TTC549 (cell line): ENCODE results near the gene ISM1.
"Not testable (repeated sequence)": the region's sequence is repeated elsewhere in the genome, so short reads cannot be mapped to it uniquely, and the experiment has no call there.

Experiments used
- FAIRE-seq: peaks from 2 replicates; lab custom pipeline; 2012; peaks lifted over from hg19 to GRCh38; lab: Jason Lieb, UNC

ISM1 gene

DNA sequence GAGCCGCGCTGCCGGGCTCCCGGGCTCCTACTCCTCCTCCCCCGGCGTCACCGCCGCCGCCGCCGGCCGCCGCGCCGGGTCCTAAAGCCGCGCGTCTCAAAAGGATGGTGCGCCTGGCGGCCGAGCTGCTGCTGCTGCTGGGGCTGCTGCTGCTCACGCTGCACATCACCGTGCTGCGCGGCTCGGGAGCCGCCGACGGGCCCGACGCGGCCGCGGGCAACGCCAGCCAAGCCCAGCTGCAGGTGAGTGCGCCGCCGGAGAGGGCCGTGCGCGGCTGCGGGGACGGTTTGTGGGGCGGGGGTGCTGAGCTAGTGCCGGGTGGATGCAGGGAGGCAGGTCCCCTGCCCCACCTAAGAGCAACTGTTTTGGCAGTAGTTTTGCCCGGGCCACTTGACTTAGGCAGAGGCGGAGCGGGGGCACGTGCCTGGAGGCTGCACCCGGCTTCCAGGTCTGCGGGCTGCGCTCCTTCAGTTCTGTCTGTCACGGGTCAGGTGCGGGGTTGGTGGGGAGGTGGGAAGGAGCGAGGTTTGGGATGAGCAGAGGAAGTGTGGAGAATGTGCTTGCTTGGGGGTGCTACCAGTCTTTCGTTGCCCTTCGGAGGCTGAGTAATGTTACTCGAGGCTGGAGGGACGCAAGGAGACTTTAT lies 722 bp downstream of the ISM1 start:
- no peak for FAIRE-seq

DNA sequence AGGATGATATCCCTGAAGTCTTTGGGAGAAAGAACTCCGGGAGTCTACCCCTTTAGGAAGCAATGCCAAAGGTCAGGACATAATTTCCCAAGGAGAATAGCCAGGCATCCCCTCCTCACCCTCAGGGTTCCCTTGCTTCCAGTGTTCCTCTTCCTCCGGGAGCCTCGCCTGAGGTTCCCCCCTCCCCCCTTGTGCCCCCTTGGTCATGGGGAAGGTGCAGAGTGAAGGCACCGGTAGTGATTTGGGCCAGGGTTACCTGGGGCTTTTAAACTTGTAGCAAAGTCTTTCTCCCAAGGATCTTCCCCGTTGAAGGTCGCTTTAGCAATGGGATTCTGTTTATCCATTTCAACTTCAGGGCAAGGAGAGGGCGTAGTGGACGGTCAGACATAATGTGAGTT lies 1.2 kb downstream of the ISM1 start:
- FAIRE-seq: no peak

GRCh38 chr20:13223736-13224520 lies 2.9 kb downstream of the ISM1 start:
- no peak for FAIRE-seq

- FAIRE-seq: no peak
Observed at GRCh38 chr20:13226367-13226766, 5.3 kb downstream of the ISM1 start.

- no peak for FAIRE-seq
Observed at GRCh38 chr20:13228771-13229170, 7.7 kb downstream of the ISM1 start.

GRCh38 chr20:13229538-13229937 lies 8.5 kb downstream of the ISM1 start:
- no peak for FAIRE-seq

GRCh38 chr20:13231031-13231752 lies 10.1 kb downstream of the ISM1 start:
- no peak for FAIRE-seq

GRCh38 chr20:13232999-13233398 lies 11.9 kb downstream of the ISM1 start:
- FAIRE-seq: no peak

GRCh38 chr20:13234961-13235360 lies 13.9 kb downstream of the ISM1 start:
- no peak for FAIRE-seq

- FAIRE-seq: not testable (repeated sequence)
Observed at GRCh38 chr20:13236360-13236759, 15.3 kb downstream of the ISM1 start.

DNA sequence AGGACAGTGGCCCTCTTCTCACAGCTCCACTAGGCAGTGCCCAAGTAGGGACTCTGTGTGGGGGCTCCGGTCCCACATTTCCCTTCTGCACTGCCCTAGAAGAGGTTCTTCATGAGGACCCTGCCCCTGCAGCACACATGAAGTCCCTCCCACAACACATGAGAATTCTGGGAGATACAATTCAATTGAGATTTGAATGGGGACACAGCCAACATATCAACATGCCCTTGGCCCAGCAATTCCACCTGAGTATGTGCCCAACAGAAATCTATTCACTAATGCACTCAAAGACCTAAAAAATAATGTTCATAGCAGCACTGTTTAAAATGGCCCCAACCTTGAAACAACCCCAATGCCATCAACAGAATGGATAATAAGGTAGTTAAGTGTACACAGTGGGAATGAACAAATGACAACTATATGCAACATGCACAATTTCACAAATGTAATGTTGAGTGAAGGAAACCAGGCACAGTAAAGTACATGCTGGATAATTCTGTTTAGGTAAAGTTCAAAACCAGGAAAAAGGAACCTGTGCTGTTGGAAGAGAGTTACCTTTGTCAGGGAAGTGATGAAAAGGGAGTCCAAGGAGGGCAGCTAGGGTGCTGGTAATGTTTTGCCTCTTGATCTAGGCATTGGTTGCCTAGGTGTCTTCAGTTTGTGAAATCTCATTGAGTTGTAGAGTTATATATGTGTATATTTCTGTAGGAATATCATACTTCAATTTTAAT lies 16.1 kb downstream of the ISM1 start:
- no peak for FAIRE-seq

GRCh38 chr20:13238001-13238653 lies 17.1 kb downstream of the ISM1 start:
- FAIRE-seq: no peak

GRCh38 chr20:13243826-13244376 lies 22.8 kb downstream of the ISM1 start:
- FAIRE-seq: no peak

GRCh38 chr20:13245250-13245723 lies 24.2 kb downstream of the ISM1 start:
- no peak for FAIRE-seq

- no peak for FAIRE-seq
Observed at GRCh38 chr20:13249118-13249797, 28.2 kb downstream of the ISM1 start.

DNA sequence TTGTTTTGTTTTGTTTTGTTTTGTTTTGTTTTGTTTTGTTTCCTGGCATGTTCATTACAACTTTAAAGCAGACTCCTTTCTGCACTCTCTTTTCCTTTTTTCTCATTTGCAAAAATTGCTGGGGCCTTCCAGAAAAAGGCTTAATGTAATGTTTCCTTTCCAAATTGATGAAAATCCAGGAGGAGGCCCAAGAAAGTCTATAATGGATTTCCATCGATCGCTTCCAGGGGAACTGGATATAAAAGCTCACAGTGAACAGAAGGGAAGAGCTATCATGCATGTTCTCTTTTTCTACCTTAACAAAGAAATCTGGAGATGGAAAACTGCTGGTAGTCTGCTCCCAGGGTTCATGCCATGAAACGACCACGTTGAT lies 28.7 kb downstream of the ISM1 start:
- no peak for FAIRE-seq

DNA sequence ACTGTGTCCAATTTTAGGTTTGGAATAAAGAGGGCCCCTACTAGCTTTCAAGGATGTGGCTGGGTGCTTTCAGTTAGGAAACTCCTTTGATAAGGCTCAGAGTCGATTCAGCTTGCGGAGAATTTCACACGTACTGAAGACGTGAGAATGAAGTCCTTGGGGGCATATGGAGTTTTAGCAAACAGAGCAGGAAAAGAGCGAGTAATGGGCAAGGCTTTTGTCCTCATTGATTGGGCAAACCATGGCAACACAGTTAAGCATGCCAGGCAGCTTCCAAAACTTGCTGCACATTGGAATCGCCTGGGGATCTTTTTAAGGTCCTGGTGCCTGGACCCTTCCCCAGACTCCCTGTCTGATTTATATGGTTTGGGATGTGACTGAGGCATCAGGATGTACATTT lies 29.2 kb downstream of the ISM1 start:
- no peak for FAIRE-seq

DNA sequence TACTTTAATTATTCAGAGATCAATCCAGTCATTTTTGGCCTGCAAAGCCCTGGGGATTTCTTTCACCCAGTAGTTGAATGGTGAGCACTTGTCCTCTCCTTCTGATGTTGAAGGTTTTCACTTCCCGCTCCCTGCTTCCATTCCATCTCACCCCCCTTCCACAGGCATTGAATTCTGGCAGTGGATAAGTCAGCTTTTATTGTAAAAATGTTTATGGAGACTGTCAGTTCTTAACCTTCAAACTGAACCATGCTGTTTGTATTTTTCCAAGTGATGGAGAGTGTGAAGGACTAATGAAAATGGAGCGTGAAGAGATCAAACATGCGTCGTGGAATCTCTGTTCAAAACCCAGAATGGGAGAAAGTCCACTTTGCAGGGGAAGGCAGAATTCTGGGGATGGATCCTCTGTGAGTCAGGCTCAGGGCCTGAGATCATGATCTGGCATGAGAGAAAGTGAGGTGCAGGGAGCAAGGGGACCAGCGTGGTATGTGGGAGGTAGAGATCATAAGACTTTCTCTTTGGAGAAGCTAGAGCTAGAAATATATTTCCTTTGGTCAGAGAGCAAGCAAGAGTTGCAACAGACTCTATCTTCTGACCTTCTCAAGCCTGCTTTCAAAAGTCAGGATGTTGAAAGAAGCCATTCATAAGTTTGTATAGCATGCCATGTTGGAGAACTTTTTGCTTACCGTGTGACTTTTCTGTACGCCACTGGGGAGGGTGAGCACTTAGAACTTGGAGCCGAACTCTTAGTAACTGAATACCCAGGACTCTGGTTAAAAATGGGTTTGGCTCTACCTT lies 30.2 kb downstream of the ISM1 start:
- FAIRE-seq: no peak

- FAIRE-seq: no peak
Observed at GRCh38 chr20:13251904-13252297, 30.8 kb downstream of the ISM1 start.

GRCh38 chr20:13255356-13255755 lies 34.3 kb downstream of the ISM1 start:
- no peak for FAIRE-seq
